GM18499 (cell line): Measurements from ENCODE around the gene TAMALIN.
"Not testable (repeated sequence)": the region's sequence is repeated elsewhere in the genome, so short reads cannot be mapped to it uniquely, and the experiment has no call there.

Source experiments
- ATAC-seq: cut with Tn5 transposase; IDR thresholded peaks from one replicate; pipeline ENCODE4 v1.9.1; 2021; ENCODE audit warnings: moderate number of reproducible peaks; ENCODE audit not compliant: insufficient read depth, unreplicated experiment

The TAMALIN gene

DNA sequence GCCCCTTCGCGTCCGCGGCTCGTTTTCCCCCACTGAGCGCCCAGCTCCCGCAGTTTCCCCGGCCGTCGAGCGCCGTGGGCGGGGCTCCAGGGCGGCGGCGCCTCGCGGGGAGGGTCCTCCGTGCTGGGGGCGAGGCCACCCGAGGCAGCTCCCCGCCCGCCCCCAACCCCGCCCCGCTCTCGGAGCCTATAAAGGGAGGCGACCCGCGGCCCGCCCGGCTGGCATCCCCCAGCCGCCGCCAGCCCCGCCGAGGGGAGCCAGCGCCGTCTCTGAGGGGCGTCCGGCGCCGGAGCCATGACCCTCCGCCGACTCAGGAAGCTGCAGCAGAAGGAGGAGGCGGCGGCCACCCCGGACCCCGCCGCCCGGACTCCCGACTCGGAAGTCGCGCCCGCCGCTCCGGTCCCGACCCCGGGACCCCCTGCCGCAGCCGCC, at the start of gene TAMALIN:
TAMALIN (plus strand) TSS at position 221 of the 432 bp plus-strand sequence; CDS start at position 295, 74 bp downstream.
- no peak for ATAC-seq

DNA sequence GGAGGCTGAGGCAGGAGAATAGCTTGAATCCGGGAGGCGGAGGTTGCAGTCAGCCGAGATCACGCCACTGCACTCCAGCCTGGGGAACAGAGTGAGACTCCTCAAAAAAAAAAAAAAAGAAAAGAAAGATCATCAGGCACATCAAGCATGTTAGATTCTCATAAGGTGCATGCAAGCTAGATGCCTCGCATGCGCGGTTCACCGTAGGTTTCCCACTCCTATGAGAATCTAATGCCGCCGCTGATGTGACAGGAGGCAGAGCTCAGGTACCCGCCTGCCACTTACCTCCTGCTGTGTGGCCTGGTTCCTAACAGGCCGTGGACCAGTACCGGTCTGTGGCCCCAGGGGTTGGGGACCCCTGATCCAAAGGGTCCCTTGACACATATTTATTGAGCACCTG, 48.2 kb upstream of the TAMALIN start:
- ATAC-seq: no peak

DNA sequence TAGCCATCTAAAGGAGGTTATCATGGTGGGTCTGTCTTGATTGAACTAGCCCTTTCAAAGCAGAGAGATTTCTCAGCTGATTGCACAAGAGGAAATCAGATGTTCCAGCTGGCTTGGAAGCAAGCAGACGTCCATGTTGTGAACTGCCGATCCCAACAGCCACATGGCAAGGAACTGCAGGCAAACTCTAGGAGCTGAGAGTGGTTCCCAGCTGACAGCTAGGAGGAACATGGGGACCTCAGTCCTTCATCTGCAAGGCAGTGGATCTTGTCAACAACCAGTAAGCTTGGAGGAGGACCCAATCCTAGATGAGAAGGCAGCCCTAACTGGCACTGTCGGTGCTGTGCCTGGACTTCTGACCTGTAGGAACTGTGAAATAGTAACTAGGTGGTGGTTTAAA, 47.5 kb upstream of the TAMALIN start:
- no peak for ATAC-seq

GRCh38 chr12:51959921-51960320, 46.8 kb upstream of the TAMALIN start:
- ATAC-seq: no peak

GRCh38 chr12:51960488-51960887, 46.3 kb upstream of the TAMALIN start:
- ATAC-seq: no peak

- no peak for ATAC-seq
Measured at GRCh38 chr12:51960890-51961289, 45.9 kb upstream of the TAMALIN start.

- ATAC-seq: no peak
Measured at GRCh38 chr12:51961834-51962233, 44.9 kb upstream of the TAMALIN start.

- no peak for ATAC-seq
Measured at GRCh38 chr12:51962737-51963136, 44.0 kb upstream of the TAMALIN start.

- no peak for ATAC-seq
Measured at GRCh38 chr12:51963477-51963876, 43.3 kb upstream of the TAMALIN start.

DNA sequence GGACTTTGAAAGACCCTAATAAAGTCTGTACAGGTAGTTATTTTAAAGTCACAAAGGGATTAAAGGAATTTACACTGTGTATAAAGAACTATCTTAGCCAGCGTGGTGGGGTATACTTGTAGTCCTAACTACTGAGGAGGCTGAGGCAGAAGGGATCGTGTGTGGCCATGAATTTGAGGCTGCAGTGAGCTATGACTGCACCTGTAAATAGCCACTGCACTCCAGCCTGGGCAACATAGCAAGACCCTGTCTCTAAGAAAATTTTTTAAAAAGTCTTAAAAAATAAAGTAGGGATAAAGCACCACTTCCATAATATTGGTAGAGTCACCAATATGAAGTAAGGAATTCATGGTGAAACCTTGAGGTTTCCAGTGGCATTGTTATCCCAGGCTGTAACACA, 37.1 kb upstream of the TAMALIN start:
- ATAC-seq: no peak

- ATAC-seq: peak; percentile 82
Measured at GRCh38 chr12:51970904-51971646, 35.7 kb upstream of the TAMALIN start.

- no peak for ATAC-seq
Measured at GRCh38 chr12:51971679-51972421, 34.9 kb upstream of the TAMALIN start.

DNA sequence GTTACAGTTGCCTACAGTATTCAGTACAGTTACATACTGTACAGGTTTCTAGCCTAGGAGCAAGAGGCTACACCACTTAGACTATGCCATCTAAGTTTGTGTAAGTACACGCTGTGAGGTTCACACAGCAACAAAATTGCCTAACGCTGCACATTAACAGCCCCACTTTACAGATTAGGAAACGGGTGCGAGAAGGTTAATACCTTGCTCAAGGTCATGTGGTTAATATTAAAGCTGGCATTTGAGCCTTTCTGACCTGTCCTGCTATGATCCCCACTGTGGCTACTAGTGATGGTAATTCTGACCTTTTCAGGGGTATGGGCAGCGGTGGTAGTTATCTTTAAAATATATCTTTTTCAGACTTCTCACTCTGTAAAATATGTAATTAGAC, 34.3 kb upstream of the TAMALIN start:
- no peak for ATAC-seq

GRCh38 chr12:51972849-51973273, 33.9 kb upstream of the TAMALIN start:
- no peak for ATAC-seq

DNA sequence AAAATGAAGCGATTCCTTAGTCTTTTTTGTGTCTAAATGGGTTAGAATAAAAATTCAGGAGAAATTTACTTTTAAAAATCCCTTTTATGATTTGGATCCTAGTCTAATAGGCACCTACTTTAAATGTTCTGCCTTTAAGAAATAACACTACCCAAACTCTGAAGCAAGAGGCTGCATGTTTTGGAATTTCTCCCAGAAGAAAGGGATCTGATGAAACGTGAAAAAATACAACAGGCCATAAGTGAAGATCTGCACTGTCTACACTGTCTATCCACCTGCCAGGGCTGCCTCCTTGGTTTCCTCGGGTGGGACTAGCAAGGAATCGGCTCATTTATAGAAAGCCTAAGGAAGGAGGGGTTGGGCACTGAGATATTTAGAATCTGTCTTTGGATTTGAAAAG, 33.2 kb upstream of the TAMALIN start:
- no peak for ATAC-seq

DNA sequence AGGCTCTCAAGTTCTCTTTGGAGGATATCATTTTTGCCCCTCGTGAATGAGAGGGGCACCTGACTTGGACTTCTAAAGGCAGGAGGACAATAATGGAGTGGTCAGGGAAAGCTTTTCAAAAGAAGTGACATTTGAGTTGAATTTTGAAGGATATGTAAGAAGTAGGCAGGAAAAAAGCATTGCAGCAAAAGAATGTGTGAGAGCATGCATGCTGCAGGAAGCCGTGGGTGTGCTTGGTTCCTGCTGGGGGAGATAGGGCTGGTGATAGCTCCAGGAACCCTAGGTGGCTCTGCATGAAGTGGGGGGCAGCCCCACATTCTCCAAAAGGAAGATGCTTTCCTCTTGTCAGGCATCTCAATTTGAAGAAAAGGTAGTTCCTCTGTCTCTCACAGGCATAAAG, 32.1 kb upstream of the TAMALIN start:
- ATAC-seq: no peak

- ATAC-seq: no peak
Measured at GRCh38 chr12:51975196-51975595, 31.6 kb upstream of the TAMALIN start.

DNA sequence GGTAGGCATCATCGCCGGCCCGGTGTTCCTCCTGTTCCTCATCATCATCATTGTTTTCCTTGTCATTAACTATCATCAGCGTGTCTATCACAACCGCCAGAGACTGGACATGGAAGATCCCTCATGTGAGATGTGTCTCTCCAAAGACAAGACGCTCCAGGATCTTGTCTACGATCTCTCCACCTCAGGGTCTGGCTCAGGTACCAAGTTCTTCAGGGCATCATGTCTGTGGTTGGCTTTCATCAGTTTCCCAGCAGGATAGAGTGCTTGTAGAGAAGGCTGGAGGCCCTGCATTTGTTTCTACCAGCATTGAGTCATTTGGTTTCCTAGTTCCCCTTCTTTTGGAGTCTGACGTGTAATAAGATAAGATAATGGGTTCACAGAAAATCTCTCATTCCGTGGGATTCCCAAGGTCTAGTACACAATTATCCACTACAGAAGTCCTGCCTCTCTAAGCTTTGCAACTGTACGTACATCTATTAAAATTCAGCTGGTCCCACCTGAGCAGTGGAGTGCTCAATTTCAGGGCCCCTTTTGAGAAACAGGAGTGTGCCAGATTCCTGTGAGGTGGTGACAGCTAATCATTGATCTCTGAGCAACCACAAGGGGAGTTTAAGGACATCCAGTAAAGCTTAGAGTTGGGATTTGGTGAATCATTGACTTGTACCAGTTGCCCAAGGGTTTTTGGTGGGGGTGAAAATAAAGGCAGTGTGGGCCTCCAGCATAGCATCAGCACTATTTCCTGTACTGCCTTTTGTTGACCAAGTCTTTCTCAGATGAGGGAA, 30.2 kb upstream of the TAMALIN start:
- no peak for ATAC-seq

- no peak for ATAC-seq
Measured at GRCh38 chr12:51977320-51977753, 29.4 kb upstream of the TAMALIN start.

GRCh38 chr12:51979306-51979705, 27.4 kb upstream of the TAMALIN start:
- ATAC-seq: not testable (repeated sequence)
